Measurements from ENCODE around the gene TUBB4A. TPM values are rescaled to one million over a fixed set of nuclear protein-coding genes. Genes with fewer than 3 reads are reported as not detected.
A peak's percentile ranks its signal among the peaks of the same experiment; 100 is the strongest.

The TUBB4A gene
- total RNA-seq, 1 experiment from 2014 or later, result 2.9 TPM

DNA sequence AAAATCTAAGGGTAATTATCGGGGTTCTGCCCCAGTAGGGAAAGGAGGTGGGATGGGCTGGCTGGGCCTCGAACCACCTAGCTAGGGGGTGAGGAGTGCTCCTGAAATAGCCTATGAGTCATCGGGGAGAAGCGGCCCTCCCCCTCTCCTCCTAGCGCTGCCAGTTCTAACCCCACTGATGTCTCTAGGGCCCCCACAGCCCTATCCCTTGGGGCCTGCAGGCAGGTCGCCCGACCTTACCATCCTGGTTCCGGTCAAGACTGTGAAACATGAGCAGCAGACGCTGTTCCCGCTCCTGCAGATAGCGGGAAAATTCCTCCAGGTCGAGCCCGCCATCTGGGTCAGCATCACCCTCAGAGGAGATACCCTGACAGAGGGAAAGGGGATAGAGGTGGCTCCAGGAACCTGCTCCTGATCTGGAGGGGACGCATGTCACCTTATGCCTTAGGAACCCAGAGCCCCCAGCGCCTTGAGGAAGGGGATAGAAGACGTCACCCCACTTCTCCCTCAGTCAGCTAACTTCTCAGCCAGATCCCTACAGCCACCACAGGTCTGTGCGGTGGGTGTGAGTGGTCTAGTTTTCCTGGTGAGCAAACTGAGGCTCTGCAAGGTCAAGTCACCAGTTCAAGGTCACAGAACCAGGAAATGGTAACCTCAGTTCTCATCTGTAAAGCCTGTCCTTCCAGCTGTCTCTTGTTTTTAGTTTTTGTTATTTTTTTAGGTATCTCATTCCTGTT is 44.0 kb downstream of the TUBB4A start:
- H3K4me3 ChIP-seq (ENCODE audit: insufficient read depth, low read depth, low read length), result no peak overlapping the region
- peaks cover 3% of the 10 kb centered on the region for H3K36me3 ChIP-seq (replicated peaks; ENCODE audit: control insufficient read depth, insufficient read depth, low read length)
- H3K27me3 ChIP-seq (ENCODE audit: control insufficient read depth, insufficient read depth, low read length), result peaks cover 16% of the 10 kb centered on the region

DNA sequence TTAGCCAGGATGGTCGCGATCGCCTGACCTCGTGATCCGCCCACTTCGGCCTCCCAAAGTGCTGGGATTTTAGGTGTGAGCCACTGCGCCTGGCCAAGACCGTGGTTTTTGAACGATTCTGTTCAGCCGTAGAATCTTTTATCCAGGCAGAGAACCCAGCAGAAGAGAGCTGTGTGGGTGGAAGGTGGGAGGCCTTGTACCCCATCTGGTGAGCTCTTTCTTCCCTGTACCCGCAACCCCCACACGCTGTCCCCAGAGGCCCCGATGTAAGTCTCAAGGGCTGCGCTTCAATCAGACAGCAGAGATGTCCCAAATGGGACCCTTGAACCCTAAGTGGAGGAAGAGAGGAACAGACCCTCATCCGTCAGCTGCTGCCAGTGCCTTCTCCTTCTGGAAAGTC is 46.2 kb downstream of the TUBB4A start:
- DNase-seq, result no peak
- Histone ChIP-seq H3K36me3 (replicated peaks; ENCODE audit: control insufficient read depth, insufficient read depth, low read length) (peaks cover 3% of the 10 kb centered on the region), H3K4me3 (ENCODE audit: insufficient read depth, low read depth, low read length) (no peak overlapping the region), H3K27me3 (ENCODE audit: control insufficient read depth, insufficient read depth, low read length) (peaks cover 10% of the 10 kb centered on the region)

More for the DNA sequence above, 44.0 kb downstream of the TUBB4A start:
- DNase-seq, result no peak

DNA sequence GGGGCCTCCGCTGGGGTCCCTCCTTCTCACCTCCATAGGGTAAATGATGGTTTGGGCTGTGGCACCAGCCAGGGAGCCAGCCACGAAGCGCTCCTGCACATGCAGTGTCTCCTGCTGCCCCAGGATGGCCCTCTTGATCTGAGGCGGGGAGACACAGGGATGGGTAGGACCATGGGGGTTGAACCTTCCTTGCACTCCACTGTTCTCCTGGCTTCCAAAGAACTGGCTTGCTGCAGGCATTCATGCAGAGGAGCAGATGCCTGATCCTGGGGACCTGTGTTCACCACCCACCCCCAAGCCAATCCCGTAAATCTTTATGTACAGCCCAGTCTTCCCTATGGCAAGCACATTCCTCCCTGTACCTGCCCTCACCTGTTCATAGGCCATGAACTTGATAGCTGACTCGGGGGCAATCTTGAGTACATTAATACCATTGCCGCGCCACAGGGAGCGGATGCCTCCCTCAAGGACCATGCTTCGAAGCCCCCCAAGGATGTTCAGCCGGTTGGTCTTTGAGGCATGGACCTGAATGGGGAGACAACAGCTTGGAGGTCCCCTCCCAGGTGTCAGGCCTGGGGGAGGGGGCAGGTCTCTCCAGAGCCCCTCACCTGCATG is 48.1 kb downstream of the TUBB4A start:
- peaks cover 3% of the 10 kb centered on the region for H3K36me3 ChIP-seq (replicated peaks; ENCODE audit: control insufficient read depth, insufficient read depth, low read length)
- no peak overlapping the region for H3K4me3 ChIP-seq (ENCODE audit: insufficient read depth, low read depth, low read length)
- DNase-seq, result peak; percentile 9
- H3K27me3 ChIP-seq (ENCODE audit: control insufficient read depth, insufficient read depth, low read length), result peaks cover 7% of the 10 kb centered on the region; the same call in 1 of the 2 replicates

DNA sequence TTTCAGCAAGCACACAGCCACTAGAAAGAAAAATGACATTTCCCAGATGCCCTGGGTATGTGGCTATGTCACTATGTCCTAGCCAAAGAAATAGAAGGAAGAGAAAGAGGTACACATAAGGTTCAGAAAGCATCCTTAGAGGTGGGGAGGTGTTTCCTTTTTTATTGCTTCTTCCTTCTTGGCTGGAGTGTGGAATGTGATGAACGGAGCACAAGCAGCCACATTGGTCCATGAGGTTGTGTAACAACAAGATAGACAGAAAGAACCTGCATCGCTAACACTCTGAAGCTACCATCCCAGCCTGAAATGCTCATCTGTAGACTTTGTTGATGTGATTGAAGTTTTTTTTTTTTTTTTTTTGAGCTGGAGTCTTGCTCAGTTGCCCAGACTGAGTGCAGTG is 49.2 kb downstream of the TUBB4A start:
- Histone ChIP-seq H3K4me3 (ENCODE audit: insufficient read depth, low read depth, low read length) (no peak overlapping the region), H3K36me3 (replicated peaks; ENCODE audit: control insufficient read depth, insufficient read depth, low read length) (peaks cover 3% of the 10 kb centered on the region), H3K27me3 (ENCODE audit: control insufficient read depth, insufficient read depth, low read length) (no peaks in the 10 kb centered on the region; the same call in 1 of the 2 replicates)
- no peak for DNase-seq

DNA sequence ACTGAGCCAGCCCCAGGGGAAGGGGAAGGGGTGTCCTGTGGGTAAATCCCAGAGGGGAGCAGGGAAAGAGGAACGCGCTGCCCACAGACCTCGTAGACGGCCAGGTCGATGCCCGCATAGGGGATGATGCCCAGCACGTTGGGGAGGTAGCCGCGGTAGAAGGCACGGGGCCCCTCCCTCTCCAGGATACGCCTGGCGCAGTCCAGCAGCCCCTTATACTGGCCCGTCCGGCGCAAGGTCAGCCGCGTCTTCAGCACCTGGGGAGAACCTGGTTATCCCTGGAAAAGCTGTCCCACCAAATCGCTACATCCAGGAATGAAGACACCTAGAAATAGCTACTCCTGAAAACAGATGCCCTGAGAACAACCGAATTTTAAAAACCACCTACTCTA is 49.9 kb downstream of the TUBB4A start:
- Histone ChIP-seq H3K4me3 (ENCODE audit: insufficient read depth, low read depth, low read length) (no peak overlapping the region), H3K36me3 (replicated peaks; ENCODE audit: control insufficient read depth, insufficient read depth, low read length) (peaks cover 3% of the 10 kb centered on the region), H3K27me3 (ENCODE audit: control insufficient read depth, insufficient read depth, low read length) (no peaks in the 10 kb centered on the region)
- DNase-seq, result peak; percentile 5

DNA sequence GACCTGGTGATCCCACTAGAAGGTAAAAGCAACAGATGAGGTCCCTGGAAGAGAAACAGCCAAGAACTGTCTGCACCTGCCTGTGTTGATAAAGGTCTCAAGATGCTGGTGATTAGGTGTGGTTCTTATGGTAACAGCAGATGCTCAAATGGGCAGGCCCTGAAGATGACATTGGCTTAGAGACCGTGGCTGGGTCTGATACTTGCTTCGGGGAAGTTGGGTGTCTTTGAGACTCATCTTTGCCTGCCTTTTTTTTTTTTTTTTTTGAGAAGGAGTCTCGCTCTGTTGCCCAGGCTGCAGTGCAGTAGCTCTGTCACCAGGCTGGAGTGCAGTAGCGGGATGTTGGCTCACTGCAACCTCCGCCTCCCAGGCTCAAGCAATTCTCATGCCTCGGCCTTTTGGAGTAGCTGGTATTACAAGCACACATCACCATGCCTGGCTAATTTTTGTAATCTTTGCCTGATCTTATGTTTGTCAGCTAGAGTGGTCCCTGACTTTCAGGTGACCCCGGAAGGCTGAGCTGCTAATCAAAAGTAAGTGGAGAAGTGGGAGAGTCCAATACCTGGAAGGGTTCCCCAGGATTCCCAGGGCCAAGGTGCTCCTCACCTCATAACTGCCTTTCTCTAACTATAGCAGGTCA is 50.4 kb downstream of the TUBB4A start:
- Histone ChIP-seq H3K27me3 (ENCODE audit: control insufficient read depth, insufficient read depth, low read length) (no peaks in the 10 kb centered on the region), H3K4me3 (ENCODE audit: insufficient read depth, low read depth, low read length) (no peak overlapping the region), H3K36me3 (replicated peaks; ENCODE audit: control insufficient read depth, insufficient read depth, low read length) (peaks cover 3% of the 10 kb centered on the region)
- no peak for DNase-seq

DNA sequence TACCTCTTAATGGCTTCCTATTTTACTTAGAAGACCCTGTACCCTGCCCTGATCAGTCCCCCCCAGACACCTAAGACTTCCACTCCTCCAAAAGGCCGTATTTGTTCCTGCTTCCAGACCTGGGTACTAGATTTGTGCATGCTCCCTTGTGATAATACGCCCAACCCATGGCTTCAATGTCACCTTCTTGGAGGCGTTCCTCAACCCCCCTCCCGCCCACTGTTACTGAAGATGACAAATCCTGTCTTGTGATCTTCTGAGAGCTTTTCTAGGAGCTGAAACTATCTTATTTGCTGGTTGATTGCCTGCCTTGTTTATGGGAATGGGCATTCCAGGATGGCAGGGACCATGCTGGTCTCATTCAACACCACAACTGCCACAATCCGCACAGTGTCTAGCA is 51.9 kb downstream of the TUBB4A start:
- Histone ChIP-seq H3K36me3 (replicated peaks; ENCODE audit: control insufficient read depth, insufficient read depth, low read length) (peaks cover 3% of the 10 kb centered on the region), H3K4me3 (ENCODE audit: insufficient read depth, low read depth, low read length) (no peak overlapping the region), H3K27me3 (ENCODE audit: control insufficient read depth, insufficient read depth, low read length) (no peaks in the 10 kb centered on the region)
- no peak for DNase-seq

DNA sequence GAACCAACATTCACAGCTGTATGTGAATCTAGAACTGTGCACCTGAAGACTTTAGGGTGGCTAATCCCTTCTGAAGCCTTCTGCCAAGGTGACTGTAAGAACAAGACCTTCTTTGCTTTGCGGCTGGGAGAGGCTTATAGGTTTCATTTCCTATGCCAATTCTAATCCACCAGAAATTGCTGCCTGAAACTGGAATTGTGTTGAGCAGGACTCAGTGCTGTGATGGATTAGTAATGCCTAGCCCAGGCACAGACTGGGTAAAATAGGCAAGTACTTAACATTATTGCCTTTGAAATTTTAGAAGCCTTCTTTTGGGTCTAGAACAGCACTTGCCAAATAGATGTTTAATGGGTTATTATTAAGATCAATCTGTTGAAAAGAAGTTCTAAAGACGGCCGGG is 54.1 kb downstream of the TUBB4A start:
- Histone ChIP-seq H3K4me3 (ENCODE audit: insufficient read depth, low read depth, low read length) (no peak overlapping the region), H3K27me3 (ENCODE audit: control insufficient read depth, insufficient read depth, low read length) (no peaks in the 10 kb centered on the region), H3K36me3 (replicated peaks; ENCODE audit: control insufficient read depth, insufficient read depth, low read length) (no peaks in the 10 kb centered on the region)
- DNase-seq, result no peak

DNA sequence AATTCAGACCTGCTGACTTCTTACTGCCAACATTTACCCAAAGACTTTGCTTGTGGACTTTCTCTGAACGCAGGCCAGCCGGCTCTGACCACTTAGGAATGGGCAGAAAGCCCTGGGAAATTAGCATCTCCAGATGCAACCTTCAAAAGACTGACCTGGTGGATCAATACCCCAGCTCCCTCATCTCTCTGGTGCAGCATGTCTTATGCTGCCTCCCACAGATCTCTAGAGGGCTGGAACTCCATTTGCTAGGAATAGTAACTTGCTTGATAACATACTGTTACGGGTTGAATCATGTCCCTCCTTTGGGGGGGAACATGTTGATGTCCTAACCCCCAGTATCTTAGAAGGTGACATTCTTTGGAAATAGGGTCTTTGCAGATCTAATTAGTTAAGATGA is 55.7 kb downstream of the TUBB4A start:
- Histone ChIP-seq H3K27me3 (ENCODE audit: control insufficient read depth, insufficient read depth, low read length) (no peaks in the 10 kb centered on the region), H3K36me3 (replicated peaks; ENCODE audit: control insufficient read depth, insufficient read depth, low read length) (no peaks in the 10 kb centered on the region), H3K4me3 (ENCODE audit: insufficient read depth, low read depth, low read length) (no peak overlapping the region)
- DNase-seq, result no peak

Other genes with a start within 250 kb of the TUBB4A start
- gene MLLT1, start 222.3 kb downstream of the TUBB4A start, total RNA-seq (2014; rRNA removed; shearing (Covaris generic)), result 16.1 and 17.3 TPM in 2 replicates
- not detected in 2 replicates for gene ACER1, start 168.7 kb downstream of the TUBB4A start, total RNA-seq (2014; rRNA removed; shearing (Covaris generic))
- 90.1 and 95.6 TPM in 2 replicates for gene CLPP, start 140.8 kb downstream of the TUBB4A start, total RNA-seq (2014; rRNA removed; shearing (Covaris generic))
- 74.3 and 90.4 TPM in 2 replicates for gene ALKBH7, start 129.5 kb downstream of the TUBB4A start, total RNA-seq (2014; rRNA removed; shearing (Covaris generic))
- gene PSPN, start 126.4 kb downstream of the TUBB4A start, total RNA-seq (2014; rRNA removed; shearing (Covaris generic)), result 1.4 and 1.7 TPM in 2 replicates
- 53.6 and 59.9 TPM in 2 replicates for gene GTF2F1, start 109.1 kb downstream of the TUBB4A start, total RNA-seq (2014; rRNA removed; shearing (Covaris generic))
- gene KHSRP, start 77.5 kb downstream of the TUBB4A start, total RNA-seq (2014; rRNA removed; shearing (Covaris generic)), result 223 and 266 TPM in 2 replicates
- 0.11 and 1.2 TPM in 2 replicates for gene SLC25A41, start 68.5 kb downstream of the TUBB4A start, total RNA-seq (2014; rRNA removed; shearing (Covaris generic))
- gene SLC25A23, start 42.5 kb downstream of the TUBB4A start, total RNA-seq (2014; rRNA removed; shearing (Covaris generic)), result 25.9 and 31.6 TPM in 2 replicates
- 4.9 and 5.5 TPM in 2 replicates for gene CRB3, start 38.0 kb downstream of the TUBB4A start, total RNA-seq (2014; rRNA removed; shearing (Covaris generic))
- gene DENND1C, start 20.5 kb downstream of the TUBB4A start, total RNA-seq (2014; rRNA removed; shearing (Covaris generic)), result 0.59 and 1.1 TPM in 2 replicates
- 1.3 and 2.6 TPM in 2 replicates for gene TNFSF9, start 28.7 kb upstream of the TUBB4A start, total RNA-seq (2014; rRNA removed; shearing (Covaris generic))
- gene CD70, start 88.8 kb upstream of the TUBB4A start, total RNA-seq (2014; rRNA removed; shearing (Covaris generic)), result 3.6 TPM in 1 of 2 replicates, not detected in the other
- gene TNFSF14, start 167.9 kb upstream of the TUBB4A start, total RNA-seq (2014; rRNA removed; shearing (Covaris generic)), result 0.14 TPM in 1 of 2 replicates, not detected in the other
- gene C3, start 218.3 kb upstream of the TUBB4A start, total RNA-seq (2014; rRNA removed; shearing (Covaris generic)), result 13.4 and 20.2 TPM in 2 replicates
- gene GPR108, start 235.3 kb upstream of the TUBB4A start, total RNA-seq (2014; rRNA removed; shearing (Covaris generic)), result 60.7 and 61.7 TPM in 2 replicates
- gene TRIP10, start 237.4 kb upstream of the TUBB4A start, total RNA-seq (2014; rRNA removed; shearing (Covaris generic)), result 84.5 and 92.2 TPM in 2 replicates

Data from H7 (cell line).